Upper lobe of left lung (tissue), 6 donors: Measurements from ENCODE around the gene KCNF1. TPM values are rescaled to one million over a fixed set of nuclear protein-coding genes. Genes with fewer than 3 reads are reported as not detected.

Experiments used
- ATAC-seq, 2 donors: fragments of 200-7000 bp; cut with Tn5 transposase; one replicate each; pipeline ENCODE4 v1.9.1; 2022; ENCODE audit warnings: mild to moderate bottlenecking in 2 of 2, moderate library complexity in 2 of 2; ENCODE audit not compliant: low FRiP score in 2 of 2
- DNase-seq, 2 donors: peaks; one replicate each; pipeline ENCODE4 v3.0.0-alpha.2; 2019 to 2020
- H3K27ac ChIP-seq, 4 donors: fragments of 200-600 bp; sonication (generic); one replicate each; pipeline ENCODE4 v1.5.1; 2016 to 2019
- H3K27me3 ChIP-seq, 4 donors: fragments of 200-600 bp; sonication (generic); one replicate each; pipeline ENCODE4 v1.5.1; 2017 to 2019
- H3K36me3 ChIP-seq, 4 donors: fragments of 200-600 bp; sonication (generic); one replicate each; pipeline ENCODE4 v1.5.1; 2016 to 2019
- H3K4me1 ChIP-seq, 4 donors: fragments of 200-600 bp; sonication (generic); one replicate each; pipeline ENCODE4 v1.5.1; 2018 to 2019
- H3K4me3 ChIP-seq, 4 donors: fragments of 200-600 bp; sonication (generic); one replicate each; pipeline ENCODE4 v1.5.1; 2017 to 2019; ENCODE audit warnings: mild to moderate bottlenecking in 2 of 4, moderate library complexity in 1 of 4
- H3K9me3 ChIP-seq, 4 donors: fragments of 200-600 bp; sonication (generic); one replicate each; pipeline ENCODE4 v1.5.1; 2018 to 2019
- EP300 ChIP-seq, 4 donors: sonication (generic); formaldehyde crosslinking; IDR thresholded peaks; one replicate each; pipeline ENCODE4 v1.5.1; 2017; ENCODE audit warnings: antibody characterized with exemption in 4 of 4, control low read depth in 2 of 4
- POLR2A ChIP-seq, 4 donors: fragments of 450-650 bp; IDR thresholded peaks; one replicate each; pipeline ENCODE4 v1.5.1; 2016 to 2017; ENCODE audit warnings: antibody characterized with exemption in 4 of 4, mild to moderate bottlenecking in 2 of 4
- POLR2AphosphoS5 ChIP-seq, 2 donors: sonication (generic); formaldehyde crosslinking; IDR thresholded peaks; one replicate each; pipeline ENCODE4 v1.5.1; 2017; ENCODE audit warnings: antibody characterized with exemption in 2 of 2
- WGBS, 2 donors: methylation state at CpG; one replicate each; pipeline ENCODE4 v1.1.5; 2017 to 2018; 5-methylcytosine and 5-hydroxymethylcytosine counted together
- total RNA-seq, 6 donors: library from RNA; depleted of rRNA in 4 of 6; stranded (reverse); fragments of >200 nt in 4 of 6; gene quantifications; one replicate each; pipeline versions ENCODE4 v1.1.0 to v1.2.1, GENCODE V29; 2016 to 2021
- TF ChIP-seq, protein P1 (sequence below), 6 experiments: fragments of 450-650 bp in 4 of 6; fragments of 200-600 bp in 2 of 6; sonication (generic) in 2 of 6; IDR thresholded peaks; one replicate each; pipeline ENCODE4 v1.5.1; 2016 to 2019; ENCODE audit warnings: antibody characterized with exemption in 6 of 6
- donor health status: DM: no; HTN: no; CAD: no; lungs with moderate emphysema.
- donor health status: DM: no; HTN: yes; CAD: no; lungs with severe emphysema.

KCNF1 gene
- total RNA-seq, 6 donors from 2014 or later: 0.15 to 1.1 TPM; not detected in 4

DNA sequence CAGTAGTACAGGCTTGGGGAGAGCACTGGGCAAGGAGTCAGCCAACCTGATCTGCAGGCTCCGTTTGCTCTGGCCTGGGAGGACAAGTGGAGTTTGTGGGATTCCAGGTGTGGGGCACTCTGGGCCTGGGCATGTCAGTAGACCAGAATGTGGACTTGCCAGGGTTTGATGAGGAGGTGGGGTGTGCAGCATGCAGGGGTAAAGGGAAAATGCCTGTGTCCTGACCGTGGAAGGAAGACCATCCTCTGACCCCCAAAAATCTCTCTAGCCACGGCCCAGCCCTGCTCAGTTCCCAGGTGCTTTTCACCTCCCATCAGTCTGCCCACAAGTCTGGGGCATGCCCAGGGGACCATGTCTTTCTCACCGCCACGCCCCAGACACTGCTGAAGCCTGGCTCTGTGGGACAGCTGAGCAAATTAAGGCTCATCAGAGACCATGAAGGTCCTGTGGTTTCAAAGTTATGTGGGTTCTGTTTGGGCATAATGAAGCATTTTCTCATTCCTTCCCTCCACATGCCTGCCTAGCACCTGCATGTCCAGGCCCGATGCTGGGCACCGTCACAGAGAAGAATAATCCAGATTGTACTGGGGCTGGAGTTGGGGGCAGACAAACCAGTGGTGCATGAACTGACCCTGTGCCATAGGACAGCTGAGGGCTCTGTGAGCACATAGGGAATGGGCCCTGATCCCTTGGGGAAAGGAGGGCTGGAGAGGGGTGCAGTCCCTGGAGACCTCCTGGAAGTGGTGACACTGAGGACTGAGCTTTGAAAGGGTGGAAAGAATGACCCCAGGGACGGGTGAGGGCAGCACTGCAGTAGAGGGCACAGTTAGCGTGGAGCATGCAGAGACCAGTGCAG is 6.5 kb upstream of the KCNF1 start:
- Histone ChIP-seq H3K27ac (no peak overlapping the region), H3K9me3 (no peaks in the 10 kb centered on the region), H3K4me1 (no peaks in the 10 kb centered on the region), H3K4me3 (no peak overlapping the region), H3K27me3 (no peaks in the 10 kb centered on the region), H3K36me3 (no peaks in the 10 kb centered on the region)
- ATAC-seq (peak; percentile 7 to 16), DNase-seq (no peak)
- WGBS, 2 donors: 90 to 92% methylated on average over 9 of the region's 9 CpGs
- no peak for TF ChIP-seq EP300 (IDR thresholded peaks at IDR 0.05)
- no peak for TF ChIP-seq POLR2A (IDR thresholded peaks at IDR 0.05)

- 89 to 90% methylated on average over 8 of the region's 8 CpGs for WGBS, 2 donors
- TF ChIP-seq, protein P1, sequence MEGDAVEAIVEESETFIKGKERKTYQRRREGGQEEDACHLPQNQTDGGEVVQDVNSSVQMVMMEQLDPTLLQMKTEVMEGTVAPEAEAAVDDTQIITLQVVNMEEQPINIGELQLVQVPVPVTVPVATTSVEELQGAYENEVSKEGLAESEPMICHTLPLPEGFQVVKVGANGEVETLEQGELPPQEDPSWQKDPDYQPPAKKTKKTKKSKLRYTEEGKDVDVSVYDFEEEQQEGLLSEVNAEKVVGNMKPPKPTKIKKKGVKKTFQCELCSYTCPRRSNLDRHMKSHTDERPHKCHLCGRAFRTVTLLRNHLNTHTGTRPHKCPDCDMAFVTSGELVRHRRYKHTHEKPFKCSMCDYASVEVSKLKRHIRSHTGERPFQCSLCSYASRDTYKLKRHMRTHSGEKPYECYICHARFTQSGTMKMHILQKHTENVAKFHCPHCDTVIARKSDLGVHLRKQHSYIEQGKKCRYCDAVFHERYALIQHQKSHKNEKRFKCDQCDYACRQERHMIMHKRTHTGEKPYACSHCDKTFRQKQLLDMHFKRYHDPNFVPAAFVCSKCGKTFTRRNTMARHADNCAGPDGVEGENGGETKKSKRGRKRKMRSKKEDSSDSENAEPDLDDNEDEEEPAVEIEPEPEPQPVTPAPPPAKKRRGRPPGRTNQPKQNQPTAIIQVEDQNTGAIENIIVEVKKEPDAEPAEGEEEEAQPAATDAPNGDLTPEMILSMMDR (IDR thresholded peaks at IDR 0.05): no peak
- TF ChIP-seq POLR2AphosphoS5 (IDR thresholded peaks at IDR 0.05) (no peak), POLR2A (IDR thresholded peaks at IDR 0.05) (no peak), EP300 (IDR thresholded peaks at IDR 0.05) (no peak)
These were observed 5.9 kb upstream of the KCNF1 start for GRCh38 chr2:10905862-10906143.

GRCh38 chr2:10906926-10907625 is 4.7 kb upstream of the KCNF1 start:
- H3K27ac ChIP-seq: no peak overlapping the region
- ATAC-seq (peak in 1 of 2 donors; percentile 50), DNase-seq (no peak)
- TF ChIP-seq, protein P1 (IDR thresholded peaks at IDR 0.05): no peak
- TF ChIP-seq EP300 (IDR thresholded peaks at IDR 0.05) (no peak), POLR2AphosphoS5 (IDR thresholded peaks at IDR 0.05) (no peak), POLR2A (IDR thresholded peaks at IDR 0.05) (no peak)
- H3K4me3 ChIP-seq: no peak overlapping the region
- H3K9me3 ChIP-seq: no peaks in the 10 kb centered on the region
- peaks cover 0 to 12% (median 6%) of the 10 kb centered on the region in 4 donors for H3K27me3 ChIP-seq
- H3K36me3 ChIP-seq: no peaks in the 10 kb centered on the region
- peaks cover 2 to 10% (median 5%) of the 10 kb centered on the region in 4 donors for H3K4me1 ChIP-seq
- WGBS, 2 donors: 85 to 86% methylated on average over 14 of the region's 14 CpGs

More at GRCh38 chr2:10905862-10906143, 5.9 kb upstream of the KCNF1 start:
- Histone ChIP-seq H3K27ac (no peak overlapping the region), H3K4me1 (no peaks in the 10 kb centered on the region), H3K9me3 (no peaks in the 10 kb centered on the region), H3K36me3 (no peaks in the 10 kb centered on the region), H3K27me3 (no peaks in the 10 kb centered on the region), H3K4me3 (no peak overlapping the region)
- DNase-seq: no peak
- peak; percentile 27 to 45 for ATAC-seq

GRCh38 chr2:10908195-10908594 is 3.5 kb upstream of the KCNF1 start:
- TF ChIP-seq POLR2A (IDR thresholded peaks at IDR 0.05): no peak
- no peak for TF ChIP-seq EP300 (IDR thresholded peaks at IDR 0.05)
- no peak for TF ChIP-seq POLR2AphosphoS5 (IDR thresholded peaks at IDR 0.05)
- TF ChIP-seq, protein P1 (IDR thresholded peaks at IDR 0.05): no peak
- ATAC-seq: no peak
- Histone ChIP-seq H3K9me3 (no peaks in the 10 kb centered on the region), H3K4me3 (no peak overlapping the region), H3K27ac (no peak overlapping the region), H3K27me3 (peaks cover 0 to 23% (median 10%) of the 10 kb centered on the region in 4 donors), H3K4me1 (peaks cover 5 to 18% (median 7%) of the 10 kb centered on the region in 4 donors), H3K36me3 (no peaks in the 10 kb centered on the region)
- WGBS, 2 donors: 80 to 84% methylated on average over 4 of the region's 4 CpGs
- DNase-seq: no peak
